Measurements from ENCODE around the gene SLC66A3. TPM values are rescaled to one million over a fixed set of nuclear protein-coding genes. Genes with fewer than 3 reads are reported as not detected.

Gene SLC66A3
- total RNA-seq, 1 experiment from 2014 or later: 12.5 TPM

DNA sequence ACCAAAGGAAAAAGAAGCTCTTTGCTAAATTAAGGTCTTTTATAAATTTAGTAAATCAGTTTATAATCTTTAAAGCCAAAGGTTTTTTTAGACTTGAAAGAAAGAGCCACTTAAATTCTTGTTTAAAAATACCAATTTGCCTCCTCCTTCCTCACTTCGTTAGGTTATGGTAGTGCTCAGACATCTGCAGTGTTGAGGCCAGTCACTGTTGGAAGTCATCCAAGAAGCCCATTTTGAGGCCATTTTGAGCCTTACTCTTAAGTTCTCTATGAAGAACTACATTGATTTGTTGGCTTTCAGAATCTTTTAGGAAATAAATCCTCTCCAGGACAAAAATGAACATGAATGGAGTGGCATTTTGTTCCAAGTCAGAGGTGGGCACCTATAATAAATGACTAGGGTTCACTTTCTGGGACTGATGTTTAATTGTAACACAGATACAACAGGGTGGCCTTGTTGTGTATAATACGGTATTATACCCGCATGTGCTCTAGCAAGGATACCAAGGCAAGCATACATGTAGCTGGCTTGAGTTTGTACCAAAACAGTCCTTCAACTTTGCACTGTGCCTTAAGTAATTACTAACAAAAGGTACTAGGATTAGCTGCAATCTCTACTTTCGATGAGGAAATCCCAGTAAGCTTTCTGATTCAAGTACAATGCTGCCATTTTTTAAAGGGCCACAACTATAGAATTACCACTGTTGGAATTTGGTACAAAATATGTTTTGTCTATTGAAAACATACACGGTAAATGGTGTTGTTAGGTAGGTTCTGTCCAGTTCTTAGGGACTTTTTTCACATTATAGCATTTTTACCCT, 22.8 kb downstream of the SLC66A3 start (continued):
- TF ChIP-seq, protein P1, sequence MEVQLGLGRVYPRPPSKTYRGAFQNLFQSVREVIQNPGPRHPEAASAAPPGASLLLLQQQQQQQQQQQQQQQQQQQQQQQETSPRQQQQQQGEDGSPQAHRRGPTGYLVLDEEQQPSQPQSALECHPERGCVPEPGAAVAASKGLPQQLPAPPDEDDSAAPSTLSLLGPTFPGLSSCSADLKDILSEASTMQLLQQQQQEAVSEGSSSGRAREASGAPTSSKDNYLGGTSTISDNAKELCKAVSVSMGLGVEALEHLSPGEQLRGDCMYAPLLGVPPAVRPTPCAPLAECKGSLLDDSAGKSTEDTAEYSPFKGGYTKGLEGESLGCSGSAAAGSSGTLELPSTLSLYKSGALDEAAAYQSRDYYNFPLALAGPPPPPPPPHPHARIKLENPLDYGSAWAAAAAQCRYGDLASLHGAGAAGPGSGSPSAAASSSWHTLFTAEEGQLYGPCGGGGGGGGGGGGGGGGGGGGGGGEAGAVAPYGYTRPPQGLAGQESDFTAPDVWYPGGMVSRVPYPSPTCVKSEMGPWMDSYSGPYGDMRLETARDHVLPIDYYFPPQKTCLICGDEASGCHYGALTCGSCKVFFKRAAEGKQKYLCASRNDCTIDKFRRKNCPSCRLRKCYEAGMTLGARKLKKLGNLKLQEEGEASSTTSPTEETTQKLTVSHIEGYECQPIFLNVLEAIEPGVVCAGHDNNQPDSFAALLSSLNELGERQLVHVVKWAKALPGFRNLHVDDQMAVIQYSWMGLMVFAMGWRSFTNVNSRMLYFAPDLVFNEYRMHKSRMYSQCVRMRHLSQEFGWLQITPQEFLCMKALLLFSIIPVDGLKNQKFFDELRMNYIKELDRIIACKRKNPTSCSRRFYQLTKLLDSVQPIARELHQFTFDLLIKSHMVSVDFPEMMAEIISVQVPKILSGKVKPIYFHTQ (CRISPR knock-in tag; IDR thresholded peaks at IDR 0.05): no peak
- TF ChIP-seq, protein P2, sequence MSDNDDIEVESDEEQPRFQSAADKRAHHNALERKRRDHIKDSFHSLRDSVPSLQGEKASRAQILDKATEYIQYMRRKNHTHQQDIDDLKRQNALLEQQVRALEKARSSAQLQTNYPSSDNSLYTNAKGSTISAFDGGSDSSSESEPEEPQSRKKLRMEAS (CRISPR knock-in tag; IDR thresholded peaks at IDR 0.05): no peak

DNA sequence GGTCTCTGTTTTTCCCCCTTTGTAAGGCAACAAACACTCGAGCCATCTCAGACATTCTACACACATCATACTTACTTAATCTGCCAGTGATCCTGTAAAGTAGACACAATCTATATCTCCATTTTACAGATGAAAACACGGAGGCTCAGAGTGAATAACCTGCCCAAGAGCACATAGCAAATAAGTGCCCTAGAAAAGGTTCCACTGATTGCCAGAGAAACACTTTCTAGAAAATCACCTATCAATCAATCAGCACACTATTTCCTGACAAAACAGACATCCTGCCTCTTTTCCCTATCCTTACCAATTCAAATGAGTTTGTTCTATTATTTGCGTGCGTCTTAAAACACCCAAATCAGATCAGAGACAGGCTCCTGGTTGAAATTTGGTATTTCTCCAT, 23.9 kb downstream of the SLC66A3 start:
- POLR2A ChIA-PET: interaction anchor here (1.0 kb wide), 1 partner anchor 158 kb away, joined by 3 read pairs; no protein-coding TSS in a partner anchor
- Mint-ChIP-seq H3K9me3 (no peaks in the 10 kb centered on the region), H3K4me1 (no peaks in the 10 kb centered on the region), H3K36me3 (no peaks in the 10 kb centered on the region), H3K4me3 (no peak overlapping the region), H3K27ac (no peak overlapping the region), H3K27me3 (ENCODE audit: low read depth) (no peaks in the 10 kb centered on the region)
- CTCF ChIA-PET: no interaction called here
- ATAC-seq (no peak), DNase-seq (ENCODE audit: low spot score) (no peak)
- TF ChIP-seq TP53 (CRISPR knock-in tag; IDR thresholded peaks at IDR 0.05) (no peak), NFATC4 (CRISPR knock-in tag; IDR thresholded peaks at IDR 0.05) (no peak), FOXJ3 (CRISPR knock-in tag; IDR thresholded peaks at IDR 0.05; ENCODE audit: borderline replicate concordance) (no peak), TEAD1 (CRISPR knock-in tag; IDR thresholded peaks at IDR 0.05) (no peak), ESRRA (CRISPR knock-in tag; IDR thresholded peaks at IDR 0.05; ENCODE audit: borderline replicate concordance) (no peak), ZBTB21 (CRISPR knock-in tag; IDR thresholded peaks at IDR 0.05; ENCODE audit: borderline replicate concordance) (no peak), HMGA2 (CRISPR knock-in tag; IDR thresholded peaks at IDR 0.05) (no peak), RORB (CRISPR knock-in tag; IDR thresholded peaks at IDR 0.05) (no peak), ZNF263 (CRISPR knock-in tag; IDR thresholded peaks at IDR 0.05; ENCODE audit: low read depth) (no peak)
- TF ChIP-seq, protein P3, sequence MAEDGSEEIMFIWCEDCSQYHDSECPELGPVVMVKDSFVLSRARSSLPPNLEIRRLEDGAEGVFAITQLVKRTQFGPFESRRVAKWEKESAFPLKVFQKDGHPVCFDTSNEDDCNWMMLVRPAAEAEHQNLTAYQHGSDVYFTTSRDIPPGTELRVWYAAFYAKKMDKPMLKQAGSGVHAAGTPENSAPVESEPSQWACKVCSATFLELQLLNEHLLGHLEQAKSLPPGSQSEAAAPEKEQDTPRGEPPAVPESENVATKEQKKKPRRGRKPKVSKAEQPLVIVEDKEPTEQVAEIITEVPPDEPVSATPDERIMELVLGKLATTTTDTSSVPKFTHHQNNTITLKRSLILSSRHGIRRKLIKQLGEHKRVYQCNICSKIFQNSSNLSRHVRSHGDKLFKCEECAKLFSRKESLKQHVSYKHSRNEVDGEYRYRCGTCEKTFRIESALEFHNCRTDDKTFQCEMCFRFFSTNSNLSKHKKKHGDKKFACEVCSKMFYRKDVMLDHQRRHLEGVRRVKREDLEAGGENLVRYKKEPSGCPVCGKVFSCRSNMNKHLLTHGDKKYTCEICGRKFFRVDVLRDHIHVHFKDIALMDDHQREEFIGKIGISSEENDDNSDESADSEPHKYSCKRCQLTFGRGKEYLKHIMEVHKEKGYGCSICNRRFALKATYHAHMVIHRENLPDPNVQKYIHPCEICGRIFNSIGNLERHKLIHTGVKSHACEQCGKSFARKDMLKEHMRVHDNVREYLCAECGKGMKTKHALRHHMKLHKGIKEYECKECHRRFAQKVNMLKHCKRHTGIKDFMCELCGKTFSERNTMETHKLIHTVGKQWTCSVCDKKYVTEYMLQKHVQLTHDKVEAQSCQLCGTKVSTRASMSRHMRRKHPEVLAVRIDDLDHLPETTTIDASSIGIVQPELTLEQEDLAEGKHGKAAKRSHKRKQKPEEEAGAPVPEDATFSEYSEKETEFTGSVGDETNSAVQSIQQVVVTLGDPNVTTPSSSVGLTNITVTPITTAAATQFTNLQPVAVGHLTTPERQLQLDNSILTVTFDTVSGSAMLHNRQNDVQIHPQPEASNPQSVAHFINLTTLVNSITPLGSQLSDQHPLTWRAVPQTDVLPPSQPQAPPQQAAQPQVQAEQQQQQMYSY (CRISPR knock-in tag; IDR thresholded peaks at IDR 0.05): no peak
- TF ChIP-seq, protein P4, sequence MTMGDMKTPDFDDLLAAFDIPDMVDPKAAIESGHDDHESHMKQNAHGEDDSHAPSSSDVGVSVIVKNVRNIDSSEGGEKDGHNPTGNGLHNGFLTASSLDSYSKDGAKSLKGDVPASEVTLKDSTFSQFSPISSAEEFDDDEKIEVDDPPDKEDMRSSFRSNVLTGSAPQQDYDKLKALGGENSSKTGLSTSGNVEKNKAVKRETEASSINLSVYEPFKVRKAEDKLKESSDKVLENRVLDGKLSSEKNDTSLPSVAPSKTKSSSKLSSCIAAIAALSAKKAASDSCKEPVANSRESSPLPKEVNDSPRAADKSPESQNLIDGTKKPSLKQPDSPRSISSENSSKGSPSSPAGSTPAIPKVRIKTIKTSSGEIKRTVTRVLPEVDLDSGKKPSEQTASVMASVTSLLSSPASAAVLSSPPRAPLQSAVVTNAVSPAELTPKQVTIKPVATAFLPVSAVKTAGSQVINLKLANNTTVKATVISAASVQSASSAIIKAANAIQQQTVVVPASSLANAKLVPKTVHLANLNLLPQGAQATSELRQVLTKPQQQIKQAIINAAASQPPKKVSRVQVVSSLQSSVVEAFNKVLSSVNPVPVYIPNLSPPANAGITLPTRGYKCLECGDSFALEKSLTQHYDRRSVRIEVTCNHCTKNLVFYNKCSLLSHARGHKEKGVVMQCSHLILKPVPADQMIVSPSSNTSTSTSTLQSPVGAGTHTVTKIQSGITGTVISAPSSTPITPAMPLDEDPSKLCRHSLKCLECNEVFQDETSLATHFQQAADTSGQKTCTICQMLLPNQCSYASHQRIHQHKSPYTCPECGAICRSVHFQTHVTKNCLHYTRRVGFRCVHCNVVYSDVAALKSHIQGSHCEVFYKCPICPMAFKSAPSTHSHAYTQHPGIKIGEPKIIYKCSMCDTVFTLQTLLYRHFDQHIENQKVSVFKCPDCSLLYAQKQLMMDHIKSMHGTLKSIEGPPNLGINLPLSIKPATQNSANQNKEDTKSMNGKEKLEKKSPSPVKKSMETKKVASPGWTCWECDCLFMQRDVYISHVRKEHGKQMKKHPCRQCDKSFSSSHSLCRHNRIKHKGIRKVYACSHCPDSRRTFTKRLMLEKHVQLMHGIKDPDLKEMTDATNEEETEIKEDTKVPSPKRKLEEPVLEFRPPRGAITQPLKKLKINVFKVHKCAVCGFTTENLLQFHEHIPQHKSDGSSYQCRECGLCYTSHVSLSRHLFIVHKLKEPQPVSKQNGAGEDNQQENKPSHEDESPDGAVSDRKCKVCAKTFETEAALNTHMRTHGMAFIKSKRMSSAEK (CRISPR knock-in tag; IDR thresholded peaks at IDR 0.05; ENCODE audit: borderline replicate concordance): no peak
- TF ChIP-seq, protein P5, sequence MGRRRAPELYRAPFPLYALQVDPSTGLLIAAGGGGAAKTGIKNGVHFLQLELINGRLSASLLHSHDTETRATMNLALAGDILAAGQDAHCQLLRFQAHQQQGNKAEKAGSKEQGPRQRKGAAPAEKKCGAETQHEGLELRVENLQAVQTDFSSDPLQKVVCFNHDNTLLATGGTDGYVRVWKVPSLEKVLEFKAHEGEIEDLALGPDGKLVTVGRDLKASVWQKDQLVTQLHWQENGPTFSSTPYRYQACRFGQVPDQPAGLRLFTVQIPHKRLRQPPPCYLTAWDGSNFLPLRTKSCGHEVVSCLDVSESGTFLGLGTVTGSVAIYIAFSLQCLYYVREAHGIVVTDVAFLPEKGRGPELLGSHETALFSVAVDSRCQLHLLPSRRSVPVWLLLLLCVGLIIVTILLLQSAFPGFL (CRISPR knock-in tag; IDR thresholded peaks at IDR 0.05; ENCODE audit: borderline replicate concordance): no peak
- TF ChIP-seq, protein P6, sequence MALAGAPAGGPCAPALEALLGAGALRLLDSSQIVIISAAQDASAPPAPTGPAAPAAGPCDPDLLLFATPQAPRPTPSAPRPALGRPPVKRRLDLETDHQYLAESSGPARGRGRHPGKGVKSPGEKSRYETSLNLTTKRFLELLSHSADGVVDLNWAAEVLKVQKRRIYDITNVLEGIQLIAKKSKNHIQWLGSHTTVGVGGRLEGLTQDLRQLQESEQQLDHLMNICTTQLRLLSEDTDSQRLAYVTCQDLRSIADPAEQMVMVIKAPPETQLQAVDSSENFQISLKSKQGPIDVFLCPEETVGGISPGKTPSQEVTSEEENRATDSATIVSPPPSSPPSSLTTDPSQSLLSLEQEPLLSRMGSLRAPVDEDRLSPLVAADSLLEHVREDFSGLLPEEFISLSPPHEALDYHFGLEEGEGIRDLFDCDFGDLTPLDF (CRISPR knock-in tag; IDR thresholded peaks at IDR 0.05): no peak
- TF ChIP-seq, protein P7, sequence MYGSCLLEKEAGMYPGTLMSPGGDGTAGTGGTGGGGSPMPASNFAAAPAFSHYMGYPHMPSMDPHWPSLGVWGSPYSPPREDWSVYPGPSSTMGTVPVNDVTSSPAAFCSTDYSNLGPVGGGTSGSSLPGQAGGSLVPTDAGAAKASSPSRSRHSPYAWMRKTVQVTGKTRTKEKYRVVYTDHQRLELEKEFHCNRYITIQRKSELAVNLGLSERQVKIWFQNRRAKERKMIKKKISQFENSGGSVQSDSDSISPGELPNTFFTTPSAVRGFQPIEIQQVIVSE (CRISPR knock-in tag; IDR thresholded peaks at IDR 0.05; ENCODE audit: borderline replicate concordance): no peak
- TF ChIP-seq, protein P8, sequence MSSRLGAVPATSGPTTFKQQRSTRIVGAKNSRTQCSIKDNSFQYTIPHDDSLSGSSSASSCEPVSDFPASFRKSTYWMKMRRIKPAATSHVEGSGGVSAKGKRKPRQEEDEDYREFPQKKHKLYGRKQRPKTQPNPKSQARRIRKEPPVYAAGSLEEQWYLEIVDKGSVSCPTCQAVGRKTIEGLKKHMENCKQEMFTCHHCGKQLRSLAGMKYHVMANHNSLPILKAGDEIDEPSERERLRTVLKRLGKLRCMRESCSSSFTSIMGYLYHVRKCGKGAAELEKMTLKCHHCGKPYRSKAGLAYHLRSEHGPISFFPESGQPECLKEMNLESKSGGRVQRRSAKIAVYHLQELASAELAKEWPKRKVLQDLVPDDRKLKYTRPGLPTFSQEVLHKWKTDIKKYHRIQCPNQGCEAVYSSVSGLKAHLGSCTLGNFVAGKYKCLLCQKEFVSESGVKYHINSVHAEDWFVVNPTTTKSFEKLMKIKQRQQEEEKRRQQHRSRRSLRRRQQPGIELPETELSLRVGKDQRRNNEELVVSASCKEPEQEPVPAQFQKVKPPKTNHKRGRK (CRISPR knock-in tag; IDR thresholded peaks at IDR 0.05; ENCODE audit: borderline replicate concordance): no peak
